ENCODE data around the gene CDK1.

Gene CDK1

GRCh38 chr10:60742512-60742911 lies 35.8 kb upstream of the CDK1 start:
- Histone ChIP-seq H3K27me3 (ENCODE audit: insufficient read depth, low read length) (no peaks in the 10 kb centered on the region), H3K4me1 (ENCODE audit: insufficient read depth, low read length) (peaks cover 7% of the 10 kb centered on the region; the same call in 1 of the 2 replicates), H3K9ac (ENCODE audit: low read depth, low read length) (no peak overlapping the region), H3K27ac (ENCODE audit: low read length) (no peak overlapping the region), H3K36me3 (ENCODE audit: insufficient read depth, low read depth, low read length) (no peaks in the 10 kb centered on the region), H3K4me3 (ENCODE audit: low read length) (no peak overlapping the region), H3K9me3 (ENCODE audit: insufficient read depth, low read depth, low read length) (no peaks in the 10 kb centered on the region)

- no peak overlapping the region for H3K4me3 ChIP-seq (ENCODE audit: low read length)
- no peaks in the 10 kb centered on the region for H3K9me3 ChIP-seq (ENCODE audit: insufficient read depth, low read depth, low read length)
- H3K27ac ChIP-seq (ENCODE audit: low read length) = no peak overlapping the region
- no peak overlapping the region for H3K9ac ChIP-seq (ENCODE audit: low read depth, low read length)
- H3K27me3 ChIP-seq (ENCODE audit: insufficient read depth, low read length) = no peaks in the 10 kb centered on the region
- no peaks in the 10 kb centered on the region; the same call in 1 of the 2 replicates for H3K4me1 ChIP-seq (ENCODE audit: insufficient read depth, low read length)
- no peaks in the 10 kb centered on the region for H3K36me3 ChIP-seq (ENCODE audit: insufficient read depth, low read depth, low read length)
Observed at GRCh38 chr10:60747817-60748469, 30.3 kb upstream of the CDK1 start.

- Histone ChIP-seq H3K9ac (ENCODE audit: low read depth, low read length) (no peak overlapping the region), H3K36me3 (ENCODE audit: insufficient read depth, low read depth, low read length) (no peaks in the 10 kb centered on the region)
Observed at GRCh38 chr10:60753152-60753551, 25.1 kb upstream of the CDK1 start.

GRCh38 chr10:60753817-60754216 lies 24.5 kb upstream of the CDK1 start:
- Histone ChIP-seq H3K9me3 (ENCODE audit: insufficient read depth, low read depth, low read length) (no peaks in the 10 kb centered on the region), H3K27me3 (ENCODE audit: insufficient read depth, low read length) (no peaks in the 10 kb centered on the region), H3K4me1 (ENCODE audit: insufficient read depth, low read length) (peaks cover 9% of the 10 kb centered on the region), H3K9ac (ENCODE audit: low read depth, low read length) (no peak overlapping the region), H3K27ac (ENCODE audit: low read length) (no peak overlapping the region), H3K4me3 (ENCODE audit: low read length) (no peak overlapping the region), H3K36me3 (ENCODE audit: insufficient read depth, low read depth, low read length) (no peaks in the 10 kb centered on the region)

More at GRCh38 chr10:60753152-60753551, 25.1 kb upstream of the CDK1 start:
- H3K4me3 ChIP-seq (ENCODE audit: low read length) = no peak overlapping the region
- no peaks in the 10 kb centered on the region for H3K27me3 ChIP-seq (ENCODE audit: insufficient read depth, low read length)
- peaks cover 9% of the 10 kb centered on the region for H3K4me1 ChIP-seq (ENCODE audit: insufficient read depth, low read length)
- no peaks in the 10 kb centered on the region for H3K9me3 ChIP-seq (ENCODE audit: insufficient read depth, low read depth, low read length)
- H3K27ac ChIP-seq (ENCODE audit: low read length) = no peak overlapping the region

- Histone ChIP-seq H3K4me3 (ENCODE audit: low read length) (no peak overlapping the region), H3K4me1 (ENCODE audit: insufficient read depth, low read length) (peaks cover 19% of the 10 kb centered on the region), H3K9ac (ENCODE audit: low read depth, low read length) (no peak overlapping the region), H3K27ac (ENCODE audit: low read length) (no peak overlapping the region), H3K9me3 (ENCODE audit: insufficient read depth, low read depth, low read length) (no peaks in the 10 kb centered on the region), H3K27me3 (ENCODE audit: insufficient read depth, low read length) (no peaks in the 10 kb centered on the region), H3K36me3 (ENCODE audit: insufficient read depth, low read depth, low read length) (no peaks in the 10 kb centered on the region)
Observed at GRCh38 chr10:60757420-60757895, 20.8 kb upstream of the CDK1 start.

GRCh38 chr10:60759181-60759580 lies 19.1 kb upstream of the CDK1 start:
- Histone ChIP-seq H3K4me1 (ENCODE audit: insufficient read depth, low read length) (peaks cover 28% of the 10 kb centered on the region), H3K27ac (ENCODE audit: low read length) (no peak overlapping the region), H3K36me3 (ENCODE audit: insufficient read depth, low read depth, low read length) (no peaks in the 10 kb centered on the region)

GRCh38 chr10:60760711-60761210 lies 17.5 kb upstream of the CDK1 start:
- Histone ChIP-seq H3K4me1 (ENCODE audit: insufficient read depth, low read length) (peaks cover 28% of the 10 kb centered on the region), H3K27me3 (ENCODE audit: insufficient read depth, low read length) (no peaks in the 10 kb centered on the region), H3K9ac (ENCODE audit: low read depth, low read length) (no peak overlapping the region), H3K4me3 (ENCODE audit: low read length) (no peak overlapping the region), H3K27ac (ENCODE audit: low read length) (no peak overlapping the region), H3K9me3 (ENCODE audit: insufficient read depth, low read depth, low read length) (no peaks in the 10 kb centered on the region), H3K36me3 (ENCODE audit: insufficient read depth, low read depth, low read length) (no peaks in the 10 kb centered on the region)

More at GRCh38 chr10:60759181-60759580, 19.1 kb upstream of the CDK1 start:
- Histone ChIP-seq H3K9me3 (ENCODE audit: insufficient read depth, low read depth, low read length) (no peaks in the 10 kb centered on the region), H3K9ac (ENCODE audit: low read depth, low read length) (no peak overlapping the region), H3K4me3 (ENCODE audit: low read length) (no peak overlapping the region), H3K27me3 (ENCODE audit: insufficient read depth, low read length) (no peaks in the 10 kb centered on the region)

- H3K27ac ChIP-seq (ENCODE audit: low read length) = peak overlapping the region; percentile 25
- H3K4me1 ChIP-seq (ENCODE audit: insufficient read depth, low read length) = peaks cover 23% of the 10 kb centered on the region
- H3K9ac ChIP-seq (ENCODE audit: low read depth, low read length) = no peak overlapping the region
- peak overlapping the region; percentile 42; the same call in 1 of the 2 replicates for H3K4me3 ChIP-seq (ENCODE audit: low read length)
- no peaks in the 10 kb centered on the region for H3K27me3 ChIP-seq (ENCODE audit: insufficient read depth, low read length)
- no peaks in the 10 kb centered on the region for H3K36me3 ChIP-seq (ENCODE audit: insufficient read depth, low read depth, low read length)
- no peaks in the 10 kb centered on the region for H3K9me3 ChIP-seq (ENCODE audit: insufficient read depth, low read depth, low read length)
Observed at GRCh38 chr10:60762554-60762953, 15.7 kb upstream of the CDK1 start.

GRCh38 chr10:60767424-60767823 lies 10.9 kb upstream of the CDK1 start:
- Histone ChIP-seq H3K27me3 (ENCODE audit: insufficient read depth, low read length) (no peaks in the 10 kb centered on the region), H3K4me1 (ENCODE audit: insufficient read depth, low read length) (peaks cover 14% of the 10 kb centered on the region; the same call in 1 of the 2 replicates), H3K27ac (ENCODE audit: low read length) (no peak overlapping the region), H3K36me3 (ENCODE audit: insufficient read depth, low read depth, low read length) (no peaks in the 10 kb centered on the region), H3K9me3 (ENCODE audit: insufficient read depth, low read depth, low read length) (no peaks in the 10 kb centered on the region), H3K4me3 (ENCODE audit: low read length) (no peak overlapping the region), H3K9ac (ENCODE audit: low read depth, low read length) (no peak overlapping the region)

GRCh38 chr10:60769406-60769805 lies 8.9 kb upstream of the CDK1 start:
- Histone ChIP-seq H3K4me3 (ENCODE audit: low read length) (no peak overlapping the region), H3K4me1 (ENCODE audit: insufficient read depth, low read length) (peaks cover 5% of the 10 kb centered on the region; the same call in 1 of the 2 replicates), H3K9ac (ENCODE audit: low read depth, low read length) (no peak overlapping the region), H3K9me3 (ENCODE audit: insufficient read depth, low read depth, low read length) (no peaks in the 10 kb centered on the region), H3K27ac (ENCODE audit: low read length) (no peak overlapping the region), H3K27me3 (ENCODE audit: insufficient read depth, low read length) (no peaks in the 10 kb centered on the region), H3K36me3 (ENCODE audit: insufficient read depth, low read depth, low read length) (no peaks in the 10 kb centered on the region)

- Histone ChIP-seq H3K27me3 (ENCODE audit: insufficient read depth, low read length) (no peaks in the 10 kb centered on the region), H3K36me3 (ENCODE audit: insufficient read depth, low read depth, low read length) (peaks cover 29% of the 10 kb centered on the region), H3K27ac (ENCODE audit: low read length) (peak overlapping the region; percentile 69), H3K4me1 (ENCODE audit: insufficient read depth, low read length) (peaks cover 11% of the 10 kb centered on the region; the same call in 1 of the 2 replicates), H3K9ac (ENCODE audit: low read depth, low read length) (peak overlapping the region; percentile 60; the same call in 1 of the 2 replicates), H3K4me3 (ENCODE audit: low read length) (peak overlapping the region; percentile 96), H3K9me3 (ENCODE audit: insufficient read depth, low read depth, low read length) (no peaks in the 10 kb centered on the region)
Observed at GRCh38 chr10:60777696-60778213, 523 bp upstream of the CDK1 start.

Data from iPS-20b (cell line).